ENCODE measurements around the gene GP1BB. TPM values are rescaled to one million over a fixed set of nuclear protein-coding genes. Genes with fewer than 3 reads are reported as not detected.

The GP1BB gene
- total and polyA plus RNA-seq, 2 of the 13 experiments (the other 11 are each of a cell fraction or from before 2014, with no cell fraction given): not detected

DNA sequence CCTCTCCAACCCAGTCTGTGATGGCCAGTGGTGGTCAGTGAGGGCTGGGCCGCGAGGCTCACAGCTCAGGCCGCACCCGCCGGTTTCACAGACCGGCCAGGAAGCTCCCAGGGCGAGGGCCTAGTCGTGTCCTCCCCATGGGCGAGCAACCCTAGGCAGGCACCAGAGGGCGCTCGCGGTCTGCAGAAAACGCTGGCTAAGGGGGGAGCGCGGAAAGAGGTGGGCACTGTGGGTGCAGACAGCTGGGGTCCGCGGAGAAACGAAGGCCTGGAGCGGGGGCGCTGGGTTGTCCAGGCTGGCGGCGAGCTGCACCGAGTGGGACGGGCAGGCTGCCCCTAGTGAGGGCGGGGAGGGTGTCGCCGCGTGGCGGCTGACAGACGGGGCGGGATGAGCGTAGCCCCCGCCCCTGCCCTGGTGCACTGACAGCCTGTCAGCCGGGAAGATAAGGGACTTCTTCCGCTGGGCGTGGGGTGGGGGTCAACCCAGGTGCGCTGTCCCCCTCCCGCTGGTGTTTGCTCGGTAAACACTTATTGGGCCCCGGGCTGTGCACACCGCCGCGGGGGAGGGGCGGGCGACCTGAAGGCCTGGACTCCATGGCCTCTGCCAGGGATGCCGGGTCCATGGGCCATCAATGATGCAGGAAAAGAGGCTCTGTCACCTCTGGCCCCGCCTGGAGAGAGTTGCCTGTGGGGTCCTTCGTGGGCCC, 7.5 kb downstream of the GP1BB start (continued):
- TF ChIP-seq, protein P1, sequence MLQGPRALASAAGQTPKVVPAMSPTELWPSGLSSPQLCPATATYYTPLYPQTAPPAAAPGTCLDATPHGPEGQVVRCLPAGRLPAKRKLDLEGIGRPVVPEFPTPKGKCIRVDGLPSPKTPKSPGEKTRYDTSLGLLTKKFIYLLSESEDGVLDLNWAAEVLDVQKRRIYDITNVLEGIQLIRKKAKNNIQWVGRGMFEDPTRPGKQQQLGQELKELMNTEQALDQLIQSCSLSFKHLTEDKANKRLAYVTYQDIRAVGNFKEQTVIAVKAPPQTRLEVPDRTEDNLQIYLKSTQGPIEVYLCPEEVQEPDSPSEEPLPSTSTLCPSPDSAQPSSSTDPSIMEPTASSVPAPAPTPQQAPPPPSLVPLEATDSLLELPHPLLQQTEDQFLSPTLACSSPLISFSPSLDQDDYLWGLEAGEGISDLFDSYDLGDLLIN (CRISPR knock-in tag; IDR thresholded peaks at IDR 0.05; ENCODE audit: borderline replicate concordance): no peak
- peak; percentile 59; the same call in 1 of the 2 replicates for TF ChIP-seq ZNF572 (CRISPR knock-in tag; IDR thresholded peaks at IDR 0.05)
- TF ChIP-seq ZNF746 (CRISPR knock-in tag; IDR thresholded peaks at IDR 0.05): peak; percentile 98
- no peak for TF ChIP-seq KLF11 (CRISPR knock-in tag; IDR thresholded peaks at IDR 0.05)
- TF ChIP-seq ZNF101 (CRISPR knock-in tag; IDR thresholded peaks at IDR 0.05; ENCODE audit: borderline replicate concordance, low read depth): 0 out of 2 replicates have a peak, but pooled peaks have one; percentile 51
- TF ChIP-seq, protein P2, sequence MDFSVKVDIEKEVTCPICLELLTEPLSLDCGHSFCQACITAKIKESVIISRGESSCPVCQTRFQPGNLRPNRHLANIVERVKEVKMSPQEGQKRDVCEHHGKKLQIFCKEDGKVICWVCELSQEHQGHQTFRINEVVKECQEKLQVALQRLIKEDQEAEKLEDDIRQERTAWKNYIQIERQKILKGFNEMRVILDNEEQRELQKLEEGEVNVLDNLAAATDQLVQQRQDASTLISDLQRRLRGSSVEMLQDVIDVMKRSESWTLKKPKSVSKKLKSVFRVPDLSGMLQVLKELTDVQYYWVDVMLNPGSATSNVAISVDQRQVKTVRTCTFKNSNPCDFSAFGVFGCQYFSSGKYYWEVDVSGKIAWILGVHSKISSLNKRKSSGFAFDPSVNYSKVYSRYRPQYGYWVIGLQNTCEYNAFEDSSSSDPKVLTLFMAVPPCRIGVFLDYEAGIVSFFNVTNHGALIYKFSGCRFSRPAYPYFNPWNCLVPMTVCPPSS (IDR thresholded peaks at IDR 0.05): no peak
- peak; percentile 85 for TF ChIP-seq MEF2D (CRISPR knock-in tag; IDR thresholded peaks at IDR 0.05)
- TF ChIP-seq ZBTB7A (CRISPR knock-in tag; IDR thresholded peaks at IDR 0.05): peak; percentile 59; the same call in 1 of the 2 replicates
- peak; percentile 78; the same call in 1 of the 2 replicates for TF ChIP-seq ZNF788 (CRISPR knock-in tag; IDR thresholded peaks at IDR 0.05; ENCODE audit: borderline replicate concordance)
- peak; percentile 80 for TF ChIP-seq ARNT2 (CRISPR knock-in tag; IDR thresholded peaks at IDR 0.05; ENCODE audit: low read depth)
- TF ChIP-seq SKI (IDR thresholded peaks at IDR 0.05; ENCODE audit: partially characterized antibody): peak; percentile 45
- no peak for TF ChIP-seq SYNCRIP (IDR thresholded peaks at IDR 0.05; ENCODE audit: insufficient read depth, low read depth, low read length)
- TF ChIP-seq, protein P3, sequence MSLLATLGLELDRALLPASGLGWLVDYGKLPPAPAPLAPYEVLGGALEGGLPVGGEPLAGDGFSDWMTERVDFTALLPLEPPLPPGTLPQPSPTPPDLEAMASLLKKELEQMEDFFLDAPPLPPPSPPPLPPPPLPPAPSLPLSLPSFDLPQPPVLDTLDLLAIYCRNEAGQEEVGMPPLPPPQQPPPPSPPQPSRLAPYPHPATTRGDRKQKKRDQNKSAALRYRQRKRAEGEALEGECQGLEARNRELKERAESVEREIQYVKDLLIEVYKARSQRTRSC (CRISPR knock-in tag; IDR thresholded peaks at IDR 0.05; ENCODE audit: low read depth): no peak
- TF ChIP-seq ZNF382 (CRISPR knock-in tag; IDR thresholded peaks at IDR 0.05; ENCODE audit: borderline replicate concordance): no peak
- TF ChIP-seq ETV5 (CRISPR knock-in tag; IDR thresholded peaks at IDR 0.05; ENCODE audit: borderline replicate concordance): peak; percentile 90; the same call in 1 of the 2 replicates
- no peak for TF ChIP-seq REXO4 (CRISPR knock-in tag; IDR thresholded peaks at IDR 0.05; ENCODE audit: borderline replicate concordance)
- TF ChIP-seq NCOA5 (CRISPR knock-in tag; IDR thresholded peaks at IDR 0.05): no peak
- TF ChIP-seq, protein P4, sequence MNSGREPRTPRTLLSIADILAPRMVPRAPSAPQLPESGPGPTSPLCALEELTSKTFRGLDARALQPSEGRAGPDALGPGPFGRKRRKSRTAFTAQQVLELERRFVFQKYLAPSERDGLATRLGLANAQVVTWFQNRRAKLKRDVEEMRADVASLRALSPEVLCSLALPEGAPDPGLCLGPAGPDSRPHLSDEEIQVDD (CRISPR knock-in tag; IDR thresholded peaks at IDR 0.05; ENCODE audit: borderline replicate concordance): no peak
- peak; percentile 49 for TF ChIP-seq IRF2 (CRISPR knock-in tag; IDR thresholded peaks at IDR 0.05)
- TF ChIP-seq, protein P5, sequence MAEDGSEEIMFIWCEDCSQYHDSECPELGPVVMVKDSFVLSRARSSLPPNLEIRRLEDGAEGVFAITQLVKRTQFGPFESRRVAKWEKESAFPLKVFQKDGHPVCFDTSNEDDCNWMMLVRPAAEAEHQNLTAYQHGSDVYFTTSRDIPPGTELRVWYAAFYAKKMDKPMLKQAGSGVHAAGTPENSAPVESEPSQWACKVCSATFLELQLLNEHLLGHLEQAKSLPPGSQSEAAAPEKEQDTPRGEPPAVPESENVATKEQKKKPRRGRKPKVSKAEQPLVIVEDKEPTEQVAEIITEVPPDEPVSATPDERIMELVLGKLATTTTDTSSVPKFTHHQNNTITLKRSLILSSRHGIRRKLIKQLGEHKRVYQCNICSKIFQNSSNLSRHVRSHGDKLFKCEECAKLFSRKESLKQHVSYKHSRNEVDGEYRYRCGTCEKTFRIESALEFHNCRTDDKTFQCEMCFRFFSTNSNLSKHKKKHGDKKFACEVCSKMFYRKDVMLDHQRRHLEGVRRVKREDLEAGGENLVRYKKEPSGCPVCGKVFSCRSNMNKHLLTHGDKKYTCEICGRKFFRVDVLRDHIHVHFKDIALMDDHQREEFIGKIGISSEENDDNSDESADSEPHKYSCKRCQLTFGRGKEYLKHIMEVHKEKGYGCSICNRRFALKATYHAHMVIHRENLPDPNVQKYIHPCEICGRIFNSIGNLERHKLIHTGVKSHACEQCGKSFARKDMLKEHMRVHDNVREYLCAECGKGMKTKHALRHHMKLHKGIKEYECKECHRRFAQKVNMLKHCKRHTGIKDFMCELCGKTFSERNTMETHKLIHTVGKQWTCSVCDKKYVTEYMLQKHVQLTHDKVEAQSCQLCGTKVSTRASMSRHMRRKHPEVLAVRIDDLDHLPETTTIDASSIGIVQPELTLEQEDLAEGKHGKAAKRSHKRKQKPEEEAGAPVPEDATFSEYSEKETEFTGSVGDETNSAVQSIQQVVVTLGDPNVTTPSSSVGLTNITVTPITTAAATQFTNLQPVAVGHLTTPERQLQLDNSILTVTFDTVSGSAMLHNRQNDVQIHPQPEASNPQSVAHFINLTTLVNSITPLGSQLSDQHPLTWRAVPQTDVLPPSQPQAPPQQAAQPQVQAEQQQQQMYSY (CRISPR knock-in tag; IDR thresholded peaks at IDR 0.05): no peak
- TF ChIP-seq, protein P6, sequence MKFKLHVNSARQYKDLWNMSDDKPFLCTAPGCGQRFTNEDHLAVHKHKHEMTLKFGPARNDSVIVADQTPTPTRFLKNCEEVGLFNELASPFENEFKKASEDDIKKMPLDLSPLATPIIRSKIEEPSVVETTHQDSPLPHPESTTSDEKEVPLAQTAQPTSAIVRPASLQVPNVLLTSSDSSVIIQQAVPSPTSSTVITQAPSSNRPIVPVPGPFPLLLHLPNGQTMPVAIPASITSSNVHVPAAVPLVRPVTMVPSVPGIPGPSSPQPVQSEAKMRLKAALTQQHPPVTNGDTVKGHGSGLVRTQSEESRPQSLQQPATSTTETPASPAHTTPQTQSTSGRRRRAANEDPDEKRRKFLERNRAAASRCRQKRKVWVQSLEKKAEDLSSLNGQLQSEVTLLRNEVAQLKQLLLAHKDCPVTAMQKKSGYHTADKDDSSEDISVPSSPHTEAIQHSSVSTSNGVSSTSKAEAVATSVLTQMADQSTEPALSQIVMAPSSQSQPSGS (CRISPR knock-in tag; IDR thresholded peaks at IDR 0.05): peak; percentile 32; the same call in 1 of the 2 replicates

Measured in HepG2 (cell line).